CD4-positive, alpha-beta T cell treated with Interferon alpha-2 for 1 hour (primary cell): ENCODE measurements around the gene FABP1.

ENCODE experiments used
- DNase-seq, 2 donors: peaks; one replicate each; pipeline ENCODE4 v3.0.0-alpha.2; 2020 to 2022

FABP1 gene

GRCh38 chr2:88077080-88077479 is 50.8 kb downstream of the FABP1 start:
- no peak for DNase-seq

GRCh38 chr2:88074854-88075292 is 53.0 kb downstream of the FABP1 start:
- no peak for DNase-seq

GRCh38 chr2:88074150-88074549 is 53.7 kb downstream of the FABP1 start:
- no peak for DNase-seq
